ENCODE measurements around the gene ZNF236. TPM values are rescaled to one million over a fixed set of nuclear protein-coding genes. Genes with fewer than 3 reads are reported as not detected.
"Not testable (repeated sequence)": the region's sequence is repeated elsewhere in the genome, so short reads cannot be mapped to it uniquely, and the experiment has no call there.

The ZNF236 gene
- total RNA-seq, 4 donors from 2014 or later = 10.1 to 15.8 (median 14.8) TPM

- WGBS = 86% methylated on average over 4 of the region's 7 CpGs
- no peak overlapping the region for H3K27ac ChIP-seq (replicated peaks in 1 of 4)
- no peak for DNase-seq (ENCODE audit: extremely low spot score)
- H3K4me3 ChIP-seq = no peak overlapping the region
- peaks cover 0 to 6% (median 3%) of the 10 kb centered on the region in 4 donors for H3K27me3 ChIP-seq
- peaks cover 0 to 12% (median 3%) of the 10 kb centered on the region in 4 donors for H3K36me3 ChIP-seq
- no peaks in the 10 kb centered on the region for H3K9me3 ChIP-seq
- TF ChIP-seq POLR2A (IDR thresholded peaks at IDR 0.05; ENCODE audit: low read depth) = no peak
- TF ChIP-seq CTCF (IDR thresholded peaks at IDR 0.05) = no peak
- no peak for TF ChIP-seq POLR2AphosphoS5 (IDR thresholded peaks at IDR 0.05)
- TF ChIP-seq EP300 (IDR thresholded peaks at IDR 0.05) = no peak
- intact Hi-C loops (cut with DNase I) = no loop called here
- peaks cover 14 to 20% (median 19%) of the 10 kb centered on the region in 4 donors for H3K4me1 ChIP-seq
These were observed 16.1 kb upstream of the ZNF236 start for GRCh38 chr18:76806301-76806700.

- TF ChIP-seq POLR2A (IDR thresholded peaks at IDR 0.05; ENCODE audit: low read depth) (no peak), CTCF (IDR thresholded peaks at IDR 0.05) (no peak), POLR2AphosphoS5 (IDR thresholded peaks at IDR 0.05) (no peak), EP300 (IDR thresholded peaks at IDR 0.05) (no peak)
- no peak for DNase-seq (ENCODE audit: extremely low spot score)
- WGBS = 91% methylated on average over 10 of the region's 10 CpGs
- intact Hi-C loops (cut with DNase I) = no loop called here
- no peak overlapping the region for H3K27ac ChIP-seq (replicated peaks in 1 of 4)
- H3K36me3 ChIP-seq = peaks cover 0 to 12% (median 3%) of the 10 kb centered on the region in 4 donors
- H3K4me1 ChIP-seq = peaks cover 4 to 6% (median 5%) of the 10 kb centered on the region in 4 donors
- no peaks in the 10 kb centered on the region for H3K9me3 ChIP-seq
- H3K27me3 ChIP-seq = no peaks in the 10 kb centered on the region
- H3K4me3 ChIP-seq = no peak overlapping the region
These were observed 13.8 kb upstream of the ZNF236 start for GRCh38 chr18:76808561-76808960.

GRCh38 chr18:76811530-76811929 is 10.8 kb upstream of the ZNF236 start:
- H3K27me3 ChIP-seq; H3K4me3 ChIP-seq; intact Hi-C loops (cut with DNase I); DNase-seq (ENCODE audit: extremely low spot score); H3K9me3 ChIP-seq; H3K4me1 ChIP-seq; H3K27ac ChIP-seq (replicated peaks in 1 of 4): not testable (repeated sequence)
- 96% methylated on average over 7 of the region's 7 CpGs for WGBS
- peaks cover 0 to 28% (median 11%) of the 10 kb centered on the region in 4 donors for H3K36me3 ChIP-seq

GRCh38 chr18:76814256-76814655 is 8.1 kb upstream of the ZNF236 start:
- Histone ChIP-seq H3K36me3 (peaks cover 0 to 17% (median 8%) of the 10 kb centered on the region in 4 donors), H3K27me3 (no peaks in the 10 kb centered on the region), H3K9me3 (no peaks in the 10 kb centered on the region), H3K4me3 (no peak overlapping the region), H3K4me1 (peaks cover under 1 to 6% (median 3%) of the 10 kb centered on the region in 4 donors), H3K27ac (replicated peaks in 1 of 4) (no peak overlapping the region)
- intact Hi-C loops (cut with DNase I) = no loop called here
- 90% methylated on average over 11 of the region's 11 CpGs for WGBS
- DNase-seq (ENCODE audit: extremely low spot score) = no peak
- no peak for TF ChIP-seq EP300 (IDR thresholded peaks at IDR 0.05)
- TF ChIP-seq POLR2A (IDR thresholded peaks at IDR 0.05; ENCODE audit: low read depth) = no peak
- no peak for TF ChIP-seq POLR2AphosphoS5 (IDR thresholded peaks at IDR 0.05)
- no peak for TF ChIP-seq CTCF (IDR thresholded peaks at IDR 0.05)

GRCh38 chr18:76816127-76816526 is 6.2 kb upstream of the ZNF236 start:
- TF ChIP-seq EP300 (IDR thresholded peaks at IDR 0.05) = no peak
- no peak for TF ChIP-seq POLR2AphosphoS5 (IDR thresholded peaks at IDR 0.05)
- H3K27me3 ChIP-seq = no peaks in the 10 kb centered on the region
- H3K4me3 ChIP-seq = no peak overlapping the region
- DNase-seq (ENCODE audit: extremely low spot score) = no peak
- peaks cover 11 to 24% (median 20%) of the 10 kb centered on the region in 4 donors for H3K4me1 ChIP-seq
- H3K36me3 ChIP-seq = peaks cover 0 to 20% (median 8%) of the 10 kb centered on the region in 4 donors
- no peak overlapping the region for H3K27ac ChIP-seq (replicated peaks in 1 of 4)
- WGBS = 94% methylated on average over 8 of the region's 8 CpGs
- intact Hi-C loops (cut with DNase I) = no loop called here
- no peaks in the 10 kb centered on the region for H3K9me3 ChIP-seq
